Left lobe of liver (tissue), 2 donors: ENCODE results near the gene IL12RB1. TPM values are rescaled to one million over a fixed set of nuclear protein-coding genes. Genes with fewer than 3 reads are reported as not detected.

ENCODE experiments used
- ATAC-seq: fragments of 200-7000 bp; cut with Tn5 transposase; one replicate; pipeline ENCODE4 v1.9.1; 2020; ENCODE audit warnings: mild to moderate bottlenecking, moderate library complexity
- DNase-seq: peaks from one replicate; pipeline ENCODE4 v3.0.0-alpha.2; 2020; ENCODE audit warnings: low spot score
- total RNA-seq: library from RNA; stranded (reverse); gene quantifications from one replicate; pipeline ENCODE4 v1.2.1, GENCODE V29; 2021
- donor health status: DM: no; HTN: no; CAD: no; lungs with moderate emphysema.
- donor health status: DM: no; HTN: yes; CAD: no.

Gene IL12RB1
- 0.25 TPM for total RNA-seq

DNA sequence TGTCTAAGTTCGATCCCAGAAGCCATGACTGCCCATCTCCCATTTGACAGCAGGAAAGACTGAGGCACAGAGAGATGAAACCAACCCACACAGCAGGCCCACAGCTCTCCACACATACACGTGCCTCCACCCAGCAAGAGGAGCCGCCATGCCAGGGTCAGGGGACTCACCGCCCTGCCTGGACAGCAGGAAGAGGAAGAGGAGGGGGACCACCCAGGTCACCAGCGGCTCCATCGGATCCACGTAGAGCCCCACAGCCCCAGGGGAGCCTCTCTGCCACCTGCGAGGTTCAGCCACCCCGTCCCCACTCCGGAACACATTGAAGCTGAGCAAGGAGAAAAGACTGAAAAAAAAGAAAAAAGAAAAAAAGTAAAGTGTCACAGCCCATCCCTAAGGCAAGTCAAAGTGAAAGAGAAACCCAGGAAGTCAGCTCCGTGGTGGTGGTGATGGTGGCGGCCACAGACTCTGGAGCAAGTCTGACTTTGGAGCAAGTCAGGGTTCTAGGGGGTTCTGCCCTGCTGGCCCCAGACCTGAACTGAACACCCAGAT is at the start of gene IL12RB1:
Gene IL12RB1, minus strand, starts transcription at position 345 of the 549 bp plus-strand sequence. Its CDS starts 111 bp downstream, at position 234.
- no peak for DNase-seq
- ATAC-seq: peak; percentile 54

DNA sequence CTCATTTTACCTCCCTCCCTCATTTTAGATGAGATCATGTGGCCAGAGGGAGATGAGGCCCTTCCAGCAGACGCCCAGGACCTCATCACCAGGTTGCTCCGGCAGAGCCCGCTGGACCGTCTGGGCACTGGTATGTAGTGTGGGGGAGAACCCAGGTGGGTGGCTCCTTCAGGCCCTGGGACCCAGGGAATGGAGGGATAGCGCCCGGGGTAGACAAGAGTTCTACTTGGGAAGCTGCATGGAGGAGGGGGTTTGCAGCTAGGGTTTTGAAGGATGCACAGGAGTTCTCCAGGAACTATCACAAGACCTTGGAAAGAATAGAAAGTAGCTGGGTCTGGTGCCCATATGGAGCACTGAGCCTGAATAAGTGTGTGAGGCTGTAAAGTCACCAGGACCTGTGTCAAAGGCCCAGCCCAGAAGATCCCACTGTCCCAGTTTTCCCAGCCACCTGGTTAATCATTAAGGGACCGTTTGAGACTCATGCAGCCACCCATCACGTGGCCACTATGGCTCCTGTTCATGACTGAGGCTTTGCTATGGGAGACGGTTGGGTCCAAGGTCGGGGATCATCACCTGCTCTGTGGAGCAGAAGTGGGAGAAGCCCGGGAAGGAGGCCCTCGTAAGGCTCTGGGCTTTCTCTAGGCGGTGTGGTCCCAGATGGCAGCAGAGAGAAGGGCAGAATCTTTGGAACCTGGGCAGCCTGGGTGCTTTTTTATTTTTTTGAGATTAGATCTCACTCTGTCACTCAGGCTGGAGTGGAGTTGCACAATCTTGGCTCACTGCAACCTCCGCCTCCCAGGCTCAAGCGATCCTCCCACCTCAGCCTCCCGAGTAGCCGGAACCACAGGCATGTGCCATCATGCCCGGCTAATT is 49.2 kb upstream of the IL12RB1 start:
- peak; percentile 90 for ATAC-seq

DNA sequence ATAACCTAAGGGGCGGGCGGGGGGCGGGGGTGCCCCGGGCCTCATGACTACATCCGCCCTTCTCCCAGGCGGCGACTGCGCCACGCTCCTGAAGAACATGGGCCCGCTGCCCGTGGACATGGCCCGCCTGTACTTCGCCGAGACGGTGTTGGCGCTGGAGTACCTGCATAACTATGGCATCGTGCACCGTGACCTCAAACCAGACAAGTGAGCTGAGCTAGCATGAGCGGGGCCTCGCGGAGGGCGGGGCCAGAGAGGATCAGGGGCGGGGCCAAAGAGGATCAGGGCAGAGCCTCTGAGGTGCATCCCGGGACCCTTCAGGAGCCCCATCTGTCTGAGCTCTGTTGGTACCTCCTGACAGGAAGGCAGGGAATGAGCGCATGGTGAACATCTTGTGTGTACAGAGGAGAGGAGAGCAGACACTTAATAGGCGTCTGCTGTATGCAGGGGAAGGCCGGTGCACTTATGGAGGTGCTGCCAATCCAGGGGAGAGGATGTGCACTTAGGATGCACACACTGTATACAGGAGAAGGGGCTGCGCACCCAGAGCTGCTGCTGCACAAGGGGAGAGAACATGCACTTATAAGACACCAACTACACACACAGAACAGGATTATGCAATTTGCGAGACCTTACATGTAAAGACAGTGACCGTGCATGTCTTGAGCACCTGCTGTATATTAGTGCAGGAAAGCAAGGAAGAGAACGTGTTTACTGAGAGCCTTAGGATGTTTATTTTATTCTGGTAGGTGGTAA is 45.3 kb upstream of the IL12RB1 start:
- ATAC-seq: no peak
- no peak for DNase-seq

More for the DNA sequence above, 49.2 kb upstream of the IL12RB1 start:
- peak; percentile 95 for DNase-seq

DNA sequence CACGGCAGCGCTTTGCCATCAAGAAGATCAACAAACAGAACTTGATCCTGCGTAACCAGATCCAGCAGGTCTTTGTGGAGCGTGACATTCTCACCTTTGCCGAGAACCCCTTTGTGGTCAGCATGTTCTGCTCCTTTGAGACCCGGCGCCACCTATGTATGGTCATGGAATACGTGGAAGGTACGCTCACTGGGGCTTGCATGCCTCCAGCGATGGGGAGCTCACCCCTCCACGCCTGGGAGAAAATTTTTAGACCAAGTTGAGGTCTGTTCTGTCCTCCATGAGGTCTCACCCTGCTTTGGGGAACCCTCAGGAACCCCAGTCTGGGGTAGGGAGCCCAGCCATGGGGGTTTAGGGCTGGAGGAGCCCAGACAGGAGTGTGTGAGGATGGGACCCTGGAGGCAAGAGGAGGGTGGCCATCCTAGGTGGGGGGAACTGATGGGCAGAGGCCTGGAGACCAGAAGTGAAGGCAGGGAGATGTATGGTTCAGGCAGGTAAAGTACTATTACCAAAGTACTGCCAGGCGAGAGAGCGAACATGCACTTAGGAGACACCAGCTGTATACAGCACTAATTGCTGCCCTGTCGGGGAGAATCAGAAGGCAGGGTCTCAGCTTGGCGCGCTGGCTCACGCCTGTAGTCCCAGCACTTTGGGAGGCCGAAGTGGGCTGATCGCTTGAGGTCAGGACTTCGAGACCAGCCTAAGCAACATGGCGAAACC is 43.9 kb upstream of the IL12RB1 start:
- no peak for ATAC-seq
- DNase-seq: no peak

DNA sequence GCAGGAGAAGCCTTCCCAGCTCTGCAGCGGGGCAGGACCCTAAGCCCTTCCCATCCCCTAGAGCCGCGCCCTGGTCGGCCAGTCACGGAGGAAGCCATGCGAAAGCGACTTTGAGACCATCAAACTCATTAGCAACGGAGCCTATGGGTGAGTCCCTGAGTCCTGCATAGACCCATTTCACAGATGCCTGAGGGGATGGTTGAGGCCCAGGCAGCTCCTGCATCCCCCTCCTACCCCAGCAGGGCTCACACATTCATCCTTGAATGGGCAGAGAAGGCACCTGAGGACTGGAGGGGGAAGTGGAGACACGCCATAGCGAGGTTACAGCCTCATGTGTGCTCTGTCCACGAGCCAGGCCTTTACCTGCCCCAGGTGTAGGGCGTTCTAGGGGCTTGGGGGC is 42.1 kb upstream of the IL12RB1 start:
- no peak for DNase-seq
- no peak for ATAC-seq

DNA sequence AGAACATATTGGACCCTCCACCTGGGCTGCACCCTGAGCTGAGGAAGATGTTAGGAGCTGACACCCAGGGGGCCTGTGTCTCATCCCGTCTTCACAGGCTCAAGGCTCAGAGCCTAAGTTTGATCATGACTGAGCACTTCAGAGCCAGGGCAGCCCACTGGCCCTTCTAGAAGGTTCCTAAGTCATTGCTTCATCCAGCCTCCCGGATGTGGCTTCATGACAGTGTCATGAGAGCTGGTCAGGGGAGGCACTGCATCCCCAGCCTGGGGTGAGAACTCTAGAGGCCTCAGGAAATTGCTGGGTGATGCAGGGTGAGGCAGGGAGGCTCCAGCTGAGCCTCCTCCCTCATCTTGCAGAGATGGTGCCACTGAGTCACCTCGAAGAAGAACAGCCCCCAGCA is 41.3 kb upstream of the IL12RB1 start:
- ATAC-seq (no peak), DNase-seq (no peak)

DNA sequence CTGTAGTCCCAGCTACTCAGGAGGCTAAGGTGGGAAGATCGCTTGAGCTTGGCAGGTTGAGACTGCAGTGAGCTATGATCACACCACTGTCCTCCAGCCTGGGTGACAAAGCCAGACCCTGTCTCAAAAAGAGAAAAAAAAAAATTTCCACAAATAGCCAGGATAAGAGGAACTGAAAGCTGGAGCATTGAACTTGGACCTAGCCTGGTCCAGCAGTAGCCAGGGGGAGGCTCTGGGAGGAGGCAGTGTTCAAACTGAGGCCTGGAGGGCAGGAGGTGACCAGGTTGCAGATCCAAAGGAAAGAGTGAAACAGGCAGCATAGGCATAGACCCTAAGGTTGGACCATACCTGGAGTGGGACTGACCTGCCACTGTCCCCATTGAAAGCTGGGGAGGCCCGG is 39.4 kb upstream of the IL12RB1 start:
- no peak for ATAC-seq
- DNase-seq: no peak

DNA sequence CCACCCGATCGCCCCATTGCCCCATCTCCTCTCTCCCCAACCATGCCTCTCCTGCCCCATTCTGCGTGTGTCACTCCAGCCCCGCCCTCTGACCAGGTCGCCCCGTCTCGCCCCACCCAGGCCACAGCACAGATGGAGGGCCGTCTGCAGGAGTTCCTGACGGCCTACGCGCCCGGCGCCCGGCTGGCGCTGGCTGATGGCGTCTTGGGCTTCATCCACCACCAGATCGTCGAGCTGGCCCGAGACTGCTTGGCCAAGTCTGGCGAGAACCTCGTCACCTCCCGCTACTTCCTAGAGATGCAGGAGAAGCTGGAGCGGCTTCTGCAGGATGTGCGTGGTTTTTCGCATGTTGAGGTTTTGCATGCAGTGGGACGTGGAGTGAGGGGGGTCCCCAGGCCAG is 37.1 kb upstream of the IL12RB1 start:
- no peak for DNase-seq
- ATAC-seq: no peak

DNA sequence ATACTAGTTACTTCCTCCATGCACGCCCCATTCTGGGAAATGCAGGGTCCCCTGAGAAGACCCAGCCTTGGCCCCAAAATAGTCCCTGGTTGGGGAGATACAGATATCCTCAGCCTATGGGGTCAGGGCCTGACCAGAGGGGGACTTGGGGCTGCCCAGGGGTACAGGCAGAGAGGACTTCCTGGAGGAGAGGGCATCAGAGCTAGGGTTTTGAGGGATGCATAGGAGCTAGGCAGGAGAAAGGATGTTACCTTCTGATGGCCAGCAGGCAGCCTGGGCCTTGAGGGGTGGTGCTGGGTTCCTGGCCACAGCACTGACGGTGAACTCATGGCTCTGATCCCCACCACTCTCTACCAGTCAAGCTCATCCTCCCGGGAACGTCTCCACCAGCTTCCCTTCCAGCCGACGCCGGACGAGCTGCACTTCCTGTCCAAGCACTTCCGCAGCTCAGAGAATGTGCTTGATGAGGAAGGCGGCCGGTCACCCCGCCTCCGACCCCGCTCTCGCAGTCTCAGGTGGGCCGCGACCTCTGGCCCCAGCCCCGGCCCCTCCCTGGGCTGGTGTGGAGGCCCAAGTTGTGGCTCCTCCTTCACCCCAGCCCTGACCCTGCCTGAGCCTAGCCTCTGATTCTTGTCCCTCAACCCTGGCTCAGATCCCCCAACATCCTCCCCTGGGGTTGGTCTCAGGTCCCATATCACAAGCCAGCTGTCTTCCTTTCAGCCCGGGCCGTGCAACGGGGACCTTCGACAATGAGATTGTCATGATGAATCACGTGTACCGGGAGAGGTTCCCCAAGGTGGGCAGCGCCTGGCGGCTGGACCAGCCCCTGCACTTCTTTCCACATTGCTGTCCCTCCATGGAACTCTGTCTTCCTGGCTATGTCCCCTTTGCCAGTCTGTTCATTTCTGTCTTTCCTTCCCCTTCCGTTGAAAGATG is 36.4 kb upstream of the IL12RB1 start:
- peak; percentile 23 for ATAC-seq

DNA sequence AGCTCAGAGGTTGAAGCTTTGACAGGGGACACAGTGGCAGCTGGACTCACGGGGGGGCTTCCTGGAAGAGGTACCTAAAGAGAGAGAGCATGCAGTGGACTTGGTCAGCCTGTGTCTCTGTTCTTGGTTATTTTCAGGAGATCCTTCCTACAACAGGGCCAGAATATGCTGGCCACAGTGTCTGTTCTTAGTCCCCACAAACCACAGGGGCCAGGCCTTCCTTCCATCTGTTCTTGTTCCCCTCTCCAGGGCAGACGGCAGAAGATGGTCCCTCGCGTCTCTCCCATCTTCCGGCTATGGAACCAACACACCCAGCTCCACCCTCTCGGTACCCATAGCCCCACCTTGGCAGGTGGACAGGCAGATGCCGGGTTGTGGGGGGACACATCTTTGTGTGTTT is 35.7 kb upstream of the IL12RB1 start:
- DNase-seq (no peak), ATAC-seq (no peak)

More for the DNA sequence above, 36.4 kb upstream of the IL12RB1 start:
- no peak for DNase-seq

DNA sequence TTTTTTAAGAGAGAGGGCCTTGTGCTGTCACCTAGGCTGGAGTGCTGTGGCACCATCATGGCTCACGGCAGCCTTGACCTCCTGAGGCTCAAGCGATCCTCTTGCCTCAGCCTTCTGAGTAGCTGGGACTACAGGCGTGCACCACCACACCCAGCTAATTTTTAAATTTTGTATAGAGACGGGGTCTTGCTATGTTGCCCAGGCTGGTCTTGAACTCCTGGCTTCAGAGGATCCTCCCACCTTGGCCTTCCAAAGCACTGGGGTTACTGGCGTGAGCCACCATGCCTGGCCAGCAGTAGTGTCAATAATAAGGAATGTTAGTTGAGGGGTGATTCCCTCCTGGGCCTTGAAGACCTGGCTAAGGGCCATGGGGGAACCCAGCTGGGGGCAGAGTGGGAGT is 34.4 kb upstream of the IL12RB1 start:
- DNase-seq (no peak), ATAC-seq (no peak)

DNA sequence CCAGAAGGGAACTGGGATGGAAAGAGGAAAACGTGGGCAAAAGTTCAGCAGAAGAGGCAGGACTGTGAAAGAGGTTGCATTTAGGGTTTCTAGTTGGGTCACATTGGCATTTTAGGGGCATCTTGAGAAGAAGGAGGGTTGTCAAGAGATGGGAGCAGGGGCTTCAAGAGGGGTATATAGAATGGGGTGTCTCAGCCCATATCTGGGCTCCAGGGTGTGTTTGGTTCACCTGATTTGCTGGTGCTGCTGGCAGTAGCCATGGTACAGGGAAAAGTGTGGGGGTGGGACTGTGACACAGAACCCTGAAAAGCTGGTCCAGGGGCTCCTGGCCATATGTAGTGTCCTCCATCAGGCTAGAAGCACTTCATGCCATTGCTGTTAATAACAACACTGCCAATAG is 33.4 kb upstream of the IL12RB1 start:
- ATAC-seq (no peak), DNase-seq (no peak)

DNA sequence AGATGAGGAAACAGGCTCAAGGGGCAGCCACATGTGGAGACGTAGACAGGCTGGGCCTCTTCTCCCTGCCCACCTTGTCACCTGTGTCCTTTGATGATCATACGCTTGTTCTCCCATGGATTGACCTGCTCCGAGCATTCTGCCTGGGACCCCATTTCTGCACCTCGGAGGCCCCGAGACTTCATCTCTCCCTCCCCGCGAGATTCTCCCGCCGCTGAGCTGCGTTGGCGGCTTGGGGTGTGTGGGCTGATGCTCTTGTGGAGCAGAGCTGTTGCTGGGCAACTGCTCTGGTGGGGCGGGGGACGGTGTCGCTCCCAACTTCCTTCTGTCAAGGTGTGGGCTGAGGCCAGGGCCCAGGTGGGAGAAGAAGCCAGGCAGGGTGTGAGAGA is 33.0 kb upstream of the IL12RB1 start:
- no peak for ATAC-seq

DNA sequence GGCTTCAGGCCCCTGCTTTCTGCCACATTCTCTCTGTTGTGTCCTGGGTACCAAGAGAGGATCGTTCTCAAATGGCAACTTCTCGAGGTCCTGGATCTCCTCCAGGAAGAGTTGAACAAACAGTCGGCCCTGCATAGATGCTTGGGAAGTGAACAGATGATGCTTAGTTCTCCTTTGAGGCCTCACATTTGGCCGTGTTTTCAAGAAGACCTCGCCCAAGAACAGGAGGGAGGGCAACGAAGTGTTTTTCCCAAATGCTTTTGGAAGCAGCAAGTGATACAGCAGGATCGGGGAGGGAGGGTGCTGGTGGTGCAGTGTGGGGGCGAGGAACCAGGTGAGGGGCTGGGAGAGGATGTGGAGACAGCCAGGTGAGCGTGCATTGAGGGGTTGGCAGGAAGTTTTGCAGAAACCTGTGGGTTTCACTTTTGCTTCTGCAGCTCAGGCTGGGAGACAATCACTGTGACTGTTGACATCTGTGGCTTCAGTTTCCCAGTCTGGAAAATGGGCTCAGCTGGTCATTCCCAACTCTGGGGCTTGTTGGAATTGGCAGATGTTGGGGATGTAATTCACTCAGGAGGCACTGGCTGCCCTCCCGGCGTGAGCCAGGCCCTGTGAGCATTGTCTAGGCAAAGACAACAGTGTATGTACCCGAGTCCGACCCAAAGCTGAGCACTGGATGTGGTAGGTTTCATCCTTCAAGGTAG is 32.4 kb upstream of the IL12RB1 start:
- ATAC-seq: no peak

More for the DNA sequence above, 33.0 kb upstream of the IL12RB1 start:
- DNase-seq: no peak

DNA sequence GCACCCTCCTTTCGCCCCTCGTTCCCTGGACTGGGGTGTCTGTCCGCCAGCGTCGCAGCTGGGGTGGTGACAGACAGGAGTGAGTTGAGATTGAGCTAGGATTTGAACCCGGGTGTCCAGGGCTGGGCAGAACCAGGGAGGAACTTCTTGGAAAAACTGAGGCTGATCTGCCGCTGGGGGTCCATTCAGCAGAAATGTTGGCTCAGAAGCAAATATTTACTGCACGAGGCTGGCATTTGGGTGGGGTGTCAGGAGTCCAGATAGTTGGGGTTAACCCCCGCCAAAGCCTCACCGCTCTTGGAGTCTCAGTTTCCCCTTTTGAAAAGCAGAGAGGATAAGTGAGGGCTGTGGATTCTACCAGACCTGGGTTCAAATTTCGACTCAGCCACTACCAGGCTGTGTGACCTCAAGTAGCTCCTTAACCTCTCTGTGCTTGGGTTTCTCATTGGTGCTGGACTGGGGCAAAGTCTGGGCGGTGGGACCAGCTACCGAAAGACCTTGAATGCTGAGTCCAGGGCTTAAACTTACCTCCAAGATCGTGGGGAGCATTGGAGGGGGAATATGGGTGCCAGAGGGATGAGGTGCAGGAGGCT is 31.8 kb upstream of the IL12RB1 start:
- ATAC-seq (no peak), DNase-seq (no peak)

More for the DNA sequence above, 32.4 kb upstream of the IL12RB1 start:
- DNase-seq: no peak

DNA sequence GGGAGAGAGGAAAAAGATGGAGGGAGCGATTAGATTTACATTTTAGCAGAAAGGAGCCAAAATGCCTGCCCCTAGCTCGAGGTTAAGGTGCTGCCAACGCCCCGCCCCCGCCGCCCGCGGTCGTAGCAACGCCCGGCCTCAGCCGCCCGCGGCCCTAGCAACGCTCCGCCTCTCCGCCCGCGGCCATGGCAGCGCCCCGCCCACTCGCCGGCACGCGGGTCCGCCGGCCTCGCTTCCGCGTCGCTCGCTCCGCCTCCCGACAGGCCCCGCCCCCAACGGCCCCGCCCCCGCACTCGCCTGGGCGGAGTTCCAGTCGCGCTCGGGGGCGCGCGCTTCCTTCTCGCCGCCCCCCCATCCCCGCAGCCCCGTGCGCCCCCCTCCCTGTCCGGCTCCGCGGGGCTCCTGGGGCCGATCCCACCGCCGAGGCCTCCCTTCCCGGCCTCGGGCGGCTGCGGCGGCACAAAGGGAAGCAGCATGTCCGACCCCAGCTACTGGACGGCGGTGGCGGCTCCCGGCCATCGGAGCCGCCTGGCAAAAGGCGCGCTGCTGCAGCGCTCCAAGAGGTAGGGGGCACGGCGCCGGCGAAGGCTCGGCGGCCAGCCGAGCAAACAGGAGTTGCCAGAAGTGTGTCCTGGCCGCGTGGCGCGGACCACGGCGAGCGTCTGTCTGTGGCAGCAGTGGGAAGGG is 31.1 kb upstream of the IL12RB1 start:
- peak; percentile 94 for ATAC-seq

DNA sequence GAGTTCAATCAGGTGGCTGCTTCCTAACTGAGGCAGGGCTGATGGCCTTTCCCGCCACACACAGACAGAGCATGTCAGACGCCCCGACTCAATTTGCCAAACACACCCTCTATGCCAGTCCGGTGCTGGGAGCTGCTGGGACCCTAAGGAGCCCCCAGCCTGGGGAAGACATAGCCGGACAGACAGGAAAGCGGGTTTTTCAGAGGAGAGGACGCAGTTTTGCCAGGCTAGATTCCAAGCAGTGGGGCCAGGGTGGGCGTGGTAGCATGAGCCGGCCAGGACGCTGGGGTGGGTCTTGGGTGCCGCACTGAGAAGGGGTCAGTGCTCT is 30.6 kb upstream of the IL12RB1 start:
- no peak for ATAC-seq
- no peak for DNase-seq

More for the DNA sequence above, 31.1 kb upstream of the IL12RB1 start:
- DNase-seq: peak; percentile 96

DNA sequence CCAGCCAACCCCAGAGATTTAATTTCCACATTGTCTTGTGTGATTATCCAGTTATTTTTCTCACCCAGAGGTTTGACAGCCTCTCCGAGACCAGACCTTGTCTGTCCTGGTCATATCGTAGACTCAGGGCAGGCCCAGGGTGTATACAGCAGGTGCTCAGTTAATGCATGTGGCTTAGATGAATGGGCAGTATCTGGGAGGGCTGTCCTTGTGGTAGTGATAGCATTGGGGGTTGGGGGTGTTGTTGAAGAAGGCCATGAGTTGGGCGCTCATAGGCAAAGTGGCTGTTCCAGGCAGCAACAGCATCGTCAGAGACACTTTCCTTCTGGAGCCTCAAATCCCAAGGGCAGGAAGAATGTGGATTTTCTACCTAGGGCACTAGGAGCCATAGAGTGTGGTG is 27.7 kb upstream of the IL12RB1 start:
- ATAC-seq: no peak
- DNase-seq: no peak
